ACC112 (cell line): ENCODE results near the gene SLC22A3.

Experiments used
- H2AFZ ChIP-seq: fragments of 200-600 bp; sonication (generic); one replicate; pipeline ENCODE4 v1.6.0; 2017; ENCODE audit warnings: antibody characterized with exemption, low read length; ENCODE audit not compliant: unreplicated experiment
- H3K27ac ChIP-seq: fragments of 200-600 bp; sonication (generic); 2 replicates; pipeline ENCODE4 v1.5.1; 2014; ENCODE audit warnings: low read depth, mild to moderate bottlenecking, antibody characterized with exemption, low read length, moderate library complexity
- H3K27me3 ChIP-seq: fragments of 200-600 bp; sonication (generic); 2 replicates; pipeline ENCODE4 v1.6.1; 2014; ENCODE audit warnings: mild to moderate bottlenecking, antibody characterized with exemption, low read length, moderate library complexity, mixed read lengths; ENCODE audit not compliant: insufficient read depth
- H3K36me3 ChIP-seq: fragments of 200-600 bp; sonication (generic); 2 replicates; pipeline ENCODE4 v1.6.1; 2016; ENCODE audit warnings: mild to moderate bottlenecking, antibody characterized with exemption, low read length, moderate library complexity, mixed read lengths; ENCODE audit not compliant: insufficient read depth
- H3K4me1 ChIP-seq: fragments of 200-600 bp; sonication (generic); one replicate; pipeline ENCODE4 v1.6.1; 2016; ENCODE audit warnings: low read length, mixed read lengths; ENCODE audit not compliant: insufficient read depth, unreplicated experiment, control insufficient read depth
- H3K4me3 ChIP-seq: fragments of 200-600 bp; sonication (generic); 2 replicates; pipeline ENCODE4 v1.5.1; 2014; ENCODE audit warnings: mild to moderate bottlenecking, low read depth, low read length
- H3K79me2 ChIP-seq: fragments of 200-600 bp; sonication (generic); one replicate; pipeline ENCODE4 v1.6.0; 2016; ENCODE audit warnings: low read length; ENCODE audit not compliant: control insufficient read depth, unreplicated experiment, insufficient read depth

Gene SLC22A3

GRCh38 chr6:160316261-160316660 lies 31.9 kb upstream of the SLC22A3 start:
- H3K4me3 ChIP-seq: no peak overlapping the region
- no peak overlapping the region for H3K27ac ChIP-seq
- no peaks in the 10 kb centered on the region for H3K36me3 ChIP-seq
- no peak overlapping the region for H2AFZ ChIP-seq
- peaks cover 5% of the 10 kb centered on the region; the same call in 1 of the 2 replicates for H3K27me3 ChIP-seq
- H3K79me2 ChIP-seq: no peaks in the 10 kb centered on the region
- no peaks in the 10 kb centered on the region for H3K4me1 ChIP-seq

GRCh38 chr6:160319246-160319645 lies 28.9 kb upstream of the SLC22A3 start:
- no peak overlapping the region for H2AFZ ChIP-seq
- H3K36me3 ChIP-seq: no peaks in the 10 kb centered on the region
- H3K4me1 ChIP-seq: no peaks in the 10 kb centered on the region
- H3K79me2 ChIP-seq: no peaks in the 10 kb centered on the region
- peaks cover 8% of the 10 kb centered on the region; the same call in 1 of the 2 replicates for H3K27me3 ChIP-seq
- no peak overlapping the region for H3K27ac ChIP-seq
- H3K4me3 ChIP-seq: no peak overlapping the region

- no peaks in the 10 kb centered on the region for H3K4me1 ChIP-seq
- H3K4me3 ChIP-seq: no peak overlapping the region
- no peaks in the 10 kb centered on the region for H3K79me2 ChIP-seq
- H3K36me3 ChIP-seq: no peaks in the 10 kb centered on the region
- no peak overlapping the region for H3K27ac ChIP-seq
- H2AFZ ChIP-seq: no peak overlapping the region
- H3K27me3 ChIP-seq: peaks cover 8% of the 10 kb centered on the region; the same call in 1 of the 2 replicates
Observed at GRCh38 chr6:160321729-160322505, 26.3 kb upstream of the SLC22A3 start.

- peaks cover 22% of the 10 kb centered on the region for H3K27me3 ChIP-seq
- H3K4me3 ChIP-seq: no peak overlapping the region
- H3K79me2 ChIP-seq: no peaks in the 10 kb centered on the region
- no peak overlapping the region for H2AFZ ChIP-seq
- no peaks in the 10 kb centered on the region for H3K4me1 ChIP-seq
- no peaks in the 10 kb centered on the region for H3K36me3 ChIP-seq
- H3K27ac ChIP-seq: no peak overlapping the region
Observed at GRCh38 chr6:160327981-160328380, 20.2 kb upstream of the SLC22A3 start.

- H3K4me1 ChIP-seq: no peaks in the 10 kb centered on the region
- H2AFZ ChIP-seq: no peak overlapping the region
- H3K4me3 ChIP-seq: no peak overlapping the region
- peaks cover 22% of the 10 kb centered on the region for H3K27me3 ChIP-seq
- no peaks in the 10 kb centered on the region for H3K79me2 ChIP-seq
- no peak overlapping the region for H3K27ac ChIP-seq
- no peaks in the 10 kb centered on the region for H3K36me3 ChIP-seq
Observed at GRCh38 chr6:160328447-160328846, 19.7 kb upstream of the SLC22A3 start.

- Histone ChIP-seq H3K27ac (no peak overlapping the region), H3K27me3 (peaks cover 22% of the 10 kb centered on the region), H3K79me2 (no peaks in the 10 kb centered on the region), H3K36me3 (no peaks in the 10 kb centered on the region), H2AFZ (no peak overlapping the region), H3K4me3 (no peak overlapping the region), H3K4me1 (no peaks in the 10 kb centered on the region)
Observed at GRCh38 chr6:160329188-160329587, 19.0 kb upstream of the SLC22A3 start.

GRCh38 chr6:160330619-160331018 lies 17.6 kb upstream of the SLC22A3 start:
- no peak overlapping the region for H3K4me3 ChIP-seq
- no peak overlapping the region for H3K27ac ChIP-seq
- H3K79me2 ChIP-seq: no peaks in the 10 kb centered on the region
- peaks cover 22% of the 10 kb centered on the region for H3K27me3 ChIP-seq
- H3K4me1 ChIP-seq: no peaks in the 10 kb centered on the region
- H2AFZ ChIP-seq: no peak overlapping the region
- no peaks in the 10 kb centered on the region for H3K36me3 ChIP-seq

GRCh38 chr6:160331204-160331603 lies 17.0 kb upstream of the SLC22A3 start:
- Histone ChIP-seq H3K4me3 (no peak overlapping the region), H3K36me3 (no peaks in the 10 kb centered on the region), H3K27me3 (peaks cover 22% of the 10 kb centered on the region), H2AFZ (no peak overlapping the region), H3K27ac (no peak overlapping the region), H3K79me2 (no peaks in the 10 kb centered on the region), H3K4me1 (no peaks in the 10 kb centered on the region)

GRCh38 chr6:160331753-160332152 lies 16.4 kb upstream of the SLC22A3 start:
- Histone ChIP-seq H3K79me2 (no peaks in the 10 kb centered on the region), H2AFZ (no peak overlapping the region), H3K4me1 (no peaks in the 10 kb centered on the region), H3K27ac (no peak overlapping the region), H3K27me3 (peaks cover 22% of the 10 kb centered on the region), H3K36me3 (no peaks in the 10 kb centered on the region), H3K4me3 (no peak overlapping the region)

- H2AFZ ChIP-seq: no peak overlapping the region
- H3K27ac ChIP-seq: no peak overlapping the region
- H3K27me3 ChIP-seq: peaks cover 22% of the 10 kb centered on the region
- H3K4me3 ChIP-seq: no peak overlapping the region
- no peaks in the 10 kb centered on the region for H3K36me3 ChIP-seq
- H3K4me1 ChIP-seq: peaks cover 7% of the 10 kb centered on the region
- no peaks in the 10 kb centered on the region for H3K79me2 ChIP-seq
Observed at GRCh38 chr6:160333101-160333500, 15.1 kb upstream of the SLC22A3 start.

- Histone ChIP-seq H3K4me3 (no peak overlapping the region), H3K79me2 (no peaks in the 10 kb centered on the region), H3K4me1 (peaks cover 7% of the 10 kb centered on the region), H3K27ac (no peak overlapping the region), H3K36me3 (no peaks in the 10 kb centered on the region), H2AFZ (no peak overlapping the region), H3K27me3 (peaks cover 22% of the 10 kb centered on the region)
Observed at GRCh38 chr6:160333841-160334240, 14.3 kb upstream of the SLC22A3 start.
